Measurements from ENCODE around the gene PPP1R16B.

DNA sequence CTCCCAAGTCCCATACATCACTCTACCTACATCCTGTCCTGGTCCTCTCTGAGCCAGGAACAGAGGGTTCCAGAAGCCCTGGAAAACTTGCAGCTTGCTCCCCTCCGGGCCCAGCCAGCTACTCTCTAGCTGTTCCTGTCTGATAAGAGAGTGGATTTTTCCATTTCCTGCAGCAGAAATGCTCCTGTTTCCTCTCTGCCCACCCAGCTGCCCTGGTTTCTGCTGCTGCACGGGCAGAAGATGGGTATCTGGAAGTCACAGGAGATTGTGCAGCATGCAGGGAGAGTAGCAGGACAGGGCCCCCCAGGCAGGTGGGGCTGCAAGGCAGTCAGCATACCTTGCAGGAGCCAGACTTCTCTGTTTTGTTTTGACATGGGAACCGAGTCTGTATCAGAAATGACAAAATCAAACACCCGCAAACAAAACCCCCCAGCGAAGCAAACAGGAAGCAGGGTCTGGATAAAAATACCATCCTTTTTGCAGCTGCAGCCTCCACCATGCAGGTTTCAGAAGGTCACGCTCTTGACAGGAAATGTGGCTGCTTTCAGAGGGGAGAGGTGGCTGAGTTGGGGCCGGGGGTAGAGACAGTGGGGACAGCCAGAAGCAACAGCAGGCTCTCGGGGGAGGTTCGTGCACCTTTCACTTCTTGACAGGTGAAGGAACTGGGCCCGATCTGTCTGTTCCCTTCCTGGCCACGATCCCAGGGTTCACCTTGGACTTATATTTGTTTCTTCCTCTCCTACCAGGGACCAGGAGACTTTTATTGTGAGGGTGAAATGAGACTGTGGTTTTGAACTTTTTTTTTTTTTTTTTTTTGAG, 69.9 kb downstream of the PPP1R16B start:
- TF ChIP-seq POLR2A (IDR thresholded peaks at IDR 0.05): no peak
- TF ChIP-seq, protein P1, sequence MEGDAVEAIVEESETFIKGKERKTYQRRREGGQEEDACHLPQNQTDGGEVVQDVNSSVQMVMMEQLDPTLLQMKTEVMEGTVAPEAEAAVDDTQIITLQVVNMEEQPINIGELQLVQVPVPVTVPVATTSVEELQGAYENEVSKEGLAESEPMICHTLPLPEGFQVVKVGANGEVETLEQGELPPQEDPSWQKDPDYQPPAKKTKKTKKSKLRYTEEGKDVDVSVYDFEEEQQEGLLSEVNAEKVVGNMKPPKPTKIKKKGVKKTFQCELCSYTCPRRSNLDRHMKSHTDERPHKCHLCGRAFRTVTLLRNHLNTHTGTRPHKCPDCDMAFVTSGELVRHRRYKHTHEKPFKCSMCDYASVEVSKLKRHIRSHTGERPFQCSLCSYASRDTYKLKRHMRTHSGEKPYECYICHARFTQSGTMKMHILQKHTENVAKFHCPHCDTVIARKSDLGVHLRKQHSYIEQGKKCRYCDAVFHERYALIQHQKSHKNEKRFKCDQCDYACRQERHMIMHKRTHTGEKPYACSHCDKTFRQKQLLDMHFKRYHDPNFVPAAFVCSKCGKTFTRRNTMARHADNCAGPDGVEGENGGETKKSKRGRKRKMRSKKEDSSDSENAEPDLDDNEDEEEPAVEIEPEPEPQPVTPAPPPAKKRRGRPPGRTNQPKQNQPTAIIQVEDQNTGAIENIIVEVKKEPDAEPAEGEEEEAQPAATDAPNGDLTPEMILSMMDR (IDR thresholded peaks at IDR 0.05): no peak
